NCI-H2196 (cell line): ENCODE results near the gene SCYL3.

Experiments used
- DNase-seq: peaks from one replicate; lab custom pipeline; 2025; ENCODE audit not compliant: unreplicated experiment; lab: John Stamatoyannopoulos, UW

The SCYL3 gene

GRCh38 chr1:169899519-169900217, 6.0 kb upstream of the SCYL3 start:
- DNase-seq: no peak

GRCh38 chr1:169896013-169896412, 2.3 kb upstream of the SCYL3 start:
- no peak for DNase-seq

- DNase-seq: no peak
Measured at GRCh38 chr1:169894424-169895145, 889 bp upstream of the SCYL3 start.

- no peak for DNase-seq
Measured at GRCh38 chr1:169892927-169893644, 610 bp downstream of the SCYL3 start.

- DNase-seq: no peak
Measured at GRCh38 chr1:169892176-169892926, 1.3 kb downstream of the SCYL3 start.

DNA sequence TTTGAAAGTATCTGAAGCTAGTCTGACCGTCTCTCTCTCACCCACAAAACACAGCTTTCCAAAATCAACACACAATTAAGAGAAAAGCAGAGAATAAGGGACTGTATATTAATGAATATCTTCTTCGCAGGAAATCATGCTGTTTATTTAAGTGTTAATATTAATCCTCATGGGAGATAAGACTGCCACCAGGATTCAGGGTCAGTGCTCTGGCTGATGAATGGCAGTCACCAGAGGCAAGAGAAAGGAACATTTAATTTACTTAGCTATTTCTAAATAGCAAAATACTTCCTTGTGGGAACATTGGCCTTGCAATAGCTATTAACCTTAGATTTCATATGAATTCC, 2.2 kb downstream of the SCYL3 start:
- DNase-seq: no peak

DNA sequence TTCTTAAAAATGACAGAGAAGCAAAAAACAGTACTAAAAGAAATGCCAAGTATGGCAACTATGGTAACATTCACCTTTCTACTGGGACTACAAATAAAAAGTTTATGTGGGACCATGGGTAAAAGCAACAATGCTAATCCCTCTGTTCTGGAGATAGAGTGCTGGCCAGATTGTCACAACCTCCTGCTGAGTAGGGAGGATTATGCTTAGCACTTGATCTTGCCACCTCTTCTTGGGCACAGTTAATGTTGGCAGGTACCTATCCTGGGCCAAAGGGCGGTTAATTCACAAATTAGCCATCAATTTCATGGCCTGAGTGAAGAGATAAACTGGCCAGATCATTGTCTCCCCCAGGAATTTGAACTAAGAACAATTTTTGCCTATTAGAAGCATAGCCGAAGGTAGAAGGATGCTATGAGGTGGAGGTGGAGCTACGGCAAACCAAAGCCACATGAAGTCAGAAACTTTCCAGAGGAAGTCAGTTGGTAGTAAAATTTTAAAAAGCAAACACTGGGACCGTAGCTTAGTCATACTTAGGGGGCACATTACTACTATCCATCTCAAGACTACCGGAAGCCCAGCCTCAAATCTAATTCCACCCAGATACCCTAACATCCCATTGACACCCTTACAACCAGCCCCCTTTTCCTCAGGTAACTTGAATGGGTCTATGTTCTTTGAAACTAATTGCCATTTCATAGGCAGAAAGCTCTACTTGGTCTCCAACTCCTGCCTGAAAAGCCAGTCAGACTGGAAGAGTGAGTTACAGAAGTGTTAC, 2.7 kb downstream of the SCYL3 start:
- peak; percentile 45 for DNase-seq

GRCh38 chr1:169889871-169890270, 3.8 kb downstream of the SCYL3 start:
- no peak for DNase-seq

DNA sequence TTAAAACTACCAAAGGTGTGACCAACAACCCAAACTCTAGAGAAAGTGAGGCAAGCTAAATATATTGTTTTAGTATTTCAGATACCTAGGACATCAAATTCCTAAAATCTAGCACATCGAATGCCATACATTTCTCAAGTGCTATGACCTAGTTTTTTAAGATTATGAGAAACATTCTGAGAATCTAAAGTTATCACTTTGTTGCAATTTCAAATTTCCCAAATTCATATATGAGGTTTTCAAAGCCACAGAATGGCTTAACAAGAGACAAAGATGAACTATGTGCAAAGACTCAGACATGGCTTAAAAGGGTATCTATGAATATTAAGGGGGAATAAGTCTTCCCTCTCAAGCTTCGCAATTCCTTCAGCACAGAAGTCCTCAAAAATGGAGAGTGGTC, 6.8 kb downstream of the SCYL3 start:
- no peak for DNase-seq

DNA sequence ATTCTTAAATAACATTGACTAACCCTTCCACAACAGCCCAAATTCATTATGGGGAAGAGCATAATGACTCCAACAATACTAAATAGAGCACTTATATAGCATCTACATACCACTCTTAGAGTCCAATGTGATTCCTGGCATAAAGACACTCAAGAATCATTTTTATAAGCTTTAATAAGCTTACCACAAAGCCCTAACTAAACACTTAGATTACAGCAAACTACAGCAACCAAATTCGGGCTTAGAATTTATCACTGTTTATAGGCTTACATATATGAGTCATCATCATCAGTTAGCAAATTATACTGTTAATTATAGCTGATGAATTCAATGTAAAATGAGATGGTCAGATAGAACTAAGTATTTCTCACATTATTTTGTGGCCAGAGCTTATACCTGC, 7.3 kb downstream of the SCYL3 start:
- no peak for DNase-seq

DNA sequence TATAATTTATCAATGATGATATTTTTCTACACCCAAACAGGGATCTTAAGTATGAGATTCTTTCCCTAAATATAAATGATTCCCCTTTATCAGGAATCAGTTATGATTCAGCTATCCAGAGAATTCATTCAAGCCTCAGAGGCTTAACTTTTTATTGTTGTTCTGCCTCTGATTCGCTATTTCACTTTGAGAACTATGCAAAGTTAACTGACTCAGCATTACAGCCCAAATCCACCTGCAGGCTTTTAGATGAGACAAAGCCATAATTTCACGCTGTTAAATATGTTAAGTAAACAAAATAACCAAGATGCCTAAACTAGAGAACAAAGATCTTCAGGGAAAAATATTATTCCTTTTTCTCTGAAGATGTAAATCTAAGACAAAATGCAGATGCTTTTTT, 8.5 kb downstream of the SCYL3 start:
- DNase-seq: no peak

DNA sequence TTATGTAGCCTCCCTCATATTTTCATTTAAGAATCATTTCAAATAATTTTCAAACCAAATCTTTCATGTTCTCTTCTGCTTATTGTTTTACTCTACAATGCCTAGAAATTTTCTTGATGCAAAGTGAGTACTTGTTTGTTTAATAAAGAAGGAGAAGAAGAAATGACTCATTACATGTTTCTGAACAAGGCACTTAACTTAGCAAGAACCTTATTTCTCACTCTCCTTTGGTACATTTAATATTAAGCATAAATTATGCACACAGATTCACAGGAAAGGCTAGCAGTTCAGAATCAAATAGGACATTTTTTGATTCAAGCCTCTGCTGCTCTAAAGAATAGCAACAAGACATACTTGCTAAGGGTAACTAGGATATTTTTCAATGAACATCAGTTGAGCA, 9.1 kb downstream of the SCYL3 start:
- no peak for DNase-seq

DNA sequence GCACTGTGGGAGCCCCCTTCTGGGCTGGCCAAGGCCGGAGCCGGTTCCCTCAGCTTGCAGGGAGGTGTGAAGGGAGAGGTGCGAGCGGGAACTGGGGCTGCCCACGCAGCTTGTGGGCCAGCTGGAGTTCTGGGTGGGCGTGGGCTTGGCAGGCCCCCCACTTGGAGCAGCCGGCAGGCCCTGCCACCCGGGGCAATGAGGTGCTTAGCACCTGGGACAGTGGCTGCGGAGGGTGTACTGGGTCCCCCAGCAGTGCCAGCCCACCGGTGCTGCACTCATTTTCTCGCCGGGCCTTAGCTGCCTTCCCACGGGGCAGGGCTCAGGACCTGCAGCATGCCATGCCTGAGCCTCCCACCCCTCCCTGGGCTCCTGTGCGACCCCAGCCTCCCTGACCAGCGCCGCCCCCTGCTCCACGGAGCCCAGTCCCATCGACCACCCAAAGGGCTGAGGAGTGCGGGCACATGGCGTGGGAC, 11.6 kb downstream of the SCYL3 start:
- DNase-seq: no peak

- DNase-seq: no peak
Measured at GRCh38 chr1:169879034-169879840, 14.5 kb downstream of the SCYL3 start.

- DNase-seq: no peak
Measured at GRCh38 chr1:169878498-169878897, 15.2 kb downstream of the SCYL3 start.

DNA sequence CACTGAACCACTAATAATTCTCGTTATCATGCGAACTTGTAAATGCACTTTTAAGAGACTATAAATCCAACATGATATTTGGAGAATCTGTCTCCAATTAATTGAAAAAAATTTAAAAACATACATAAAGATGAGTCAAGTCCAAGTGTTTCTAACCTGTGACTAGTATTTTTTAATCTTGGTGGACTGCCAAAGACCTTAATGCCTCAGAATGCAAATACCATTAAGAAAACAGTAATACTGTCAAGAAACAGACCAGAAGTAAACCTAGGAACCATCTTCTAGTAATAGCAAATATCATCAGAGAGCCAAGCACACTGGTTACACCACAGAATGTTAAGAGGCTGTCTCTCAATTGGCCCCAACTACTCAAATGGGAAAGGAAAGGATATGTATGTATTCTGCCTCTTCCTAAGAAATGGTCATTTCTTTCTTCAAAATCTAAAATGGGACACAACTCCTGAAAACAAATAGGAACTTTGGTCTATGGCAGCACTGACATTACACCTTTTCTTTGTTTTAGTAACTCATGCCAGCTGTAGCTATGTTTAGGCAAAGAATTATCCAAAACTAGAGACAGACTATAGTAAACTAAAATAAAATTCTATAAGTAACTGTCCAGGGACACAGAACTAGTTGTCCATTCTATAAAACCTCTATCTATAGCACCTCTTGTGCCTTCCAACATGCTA, 15.8 kb downstream of the SCYL3 start:
- DNase-seq: no peak

- no peak for DNase-seq
Measured at GRCh38 chr1:169874229-169874628, 19.5 kb downstream of the SCYL3 start.

- DNase-seq: no peak
Measured at GRCh38 chr1:169873582-169874199, 20.0 kb downstream of the SCYL3 start.

DNA sequence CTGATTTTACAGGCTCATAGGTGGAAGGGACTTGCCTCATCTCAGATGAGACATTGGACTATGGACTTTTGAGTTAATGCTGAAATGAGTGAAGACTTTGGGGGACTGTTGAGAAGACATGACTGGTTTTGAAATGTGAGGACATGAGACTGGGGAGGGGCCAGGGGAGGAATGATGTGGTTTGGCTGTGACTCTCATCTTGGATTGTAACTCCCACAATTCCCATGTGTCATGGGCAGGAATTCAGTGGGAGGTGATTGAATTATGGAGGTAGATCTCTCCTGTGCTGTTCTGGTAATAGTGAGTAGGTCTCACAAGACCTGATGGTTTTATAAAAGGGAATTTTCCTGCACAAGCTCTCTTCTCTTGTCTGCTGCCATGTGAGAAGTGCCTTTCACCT, 20.8 kb downstream of the SCYL3 start:
- DNase-seq: no peak
